ENCODE data around the gene NCOA5. TPM values are rescaled to one million over a fixed set of nuclear protein-coding genes. Genes with fewer than 3 reads are reported as not detected.

Gene NCOA5
- total and polyA plus RNA-seq, 3 experiments from 2014 or later: 28.7 to 36.9 (median 34.9) TPM

DNA sequence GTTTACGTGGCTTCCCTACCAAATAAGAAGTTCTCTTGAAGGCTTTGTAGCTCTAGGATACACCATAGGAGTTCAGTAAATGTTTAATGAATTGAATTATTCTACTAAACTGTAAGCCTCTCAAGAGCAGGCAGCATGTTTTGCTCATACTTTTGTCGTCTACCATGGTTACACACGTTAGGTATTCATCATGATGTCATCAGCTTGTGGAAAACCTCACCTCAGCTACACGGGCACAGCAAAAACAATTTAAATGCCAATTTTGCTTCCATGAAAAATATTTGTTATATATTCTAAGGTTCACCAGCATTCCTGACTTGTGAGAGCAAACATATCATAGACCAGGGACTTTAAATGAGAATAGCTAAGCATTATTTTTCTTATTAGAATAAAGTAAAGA lies 16.7 kb downstream of the NCOA5 start:
- ChIA-PET POLR2A (no interaction called here), CTCF (no interaction called here)
- no peaks in the 10 kb centered on the region for H3K4me1 ChIP-seq (ENCODE audit: insufficient read depth, low read length)
- H3K9me3 ChIP-seq (ENCODE audit: low read length): no peaks in the 10 kb centered on the region
- Mint-ChIP-seq H3K4me1 (peaks cover 8 to 27% (median 9%) of the 10 kb centered on the region in 3 donors), H3K36me3 (peaks cover 16 to 51% (median 24%) of the 10 kb centered on the region in 3 donors), H3K27me3 (no peaks in the 10 kb centered on the region), H3K27ac (no peak overlapping the region), H3K4me3 (no peak overlapping the region), H3K9me3 (no peaks in the 10 kb centered on the region)
- no peak for DNase-seq
- H3K27me3 ChIP-seq (ENCODE audit: insufficient read depth, low read length, poor library complexity, severe bottlenecking): no peaks in the 10 kb centered on the region
- no peak overlapping the region for H3K4me3 ChIP-seq (ENCODE audit: low read length)
- peaks cover 23% of the 10 kb centered on the region for H3K36me3 ChIP-seq (ENCODE audit: insufficient read depth, low read length)
- no peak overlapping the region for H3K27ac ChIP-seq (ENCODE audit: low read depth, low read length)

- no peak overlapping the region for H3K4me3 Mint-ChIP-seq
- CTCF ChIA-PET: no interaction called here
Observed at GRCh38 chr20:46071573-46071972, 18.2 kb downstream of the NCOA5 start.

GRCh38 chr20:46070215-46070900 lies 19.4 kb downstream of the NCOA5 start:
- ChIA-PET CTCF (no interaction called here), POLR2A (no interaction called here)
- no peak overlapping the region for H3K4me3 Mint-ChIP-seq

More at GRCh38 chr20:46071573-46071972, 18.2 kb downstream of the NCOA5 start:
- H3K36me3 Mint-ChIP-seq: peaks cover 17 to 50% (median 23%) of the 10 kb centered on the region in 3 donors
- no peak overlapping the region for H3K27ac Mint-ChIP-seq
- H3K9me3 Mint-ChIP-seq: no peaks in the 10 kb centered on the region
- no peak for DNase-seq
- Histone ChIP-seq H3K36me3 (ENCODE audit: insufficient read depth, low read length) (peaks cover 26% of the 10 kb centered on the region), H3K9me3 (ENCODE audit: low read length) (no peaks in the 10 kb centered on the region), H3K27me3 (ENCODE audit: insufficient read depth, low read length, poor library complexity, severe bottlenecking) (no peaks in the 10 kb centered on the region), H3K4me1 (ENCODE audit: insufficient read depth, low read length) (no peaks in the 10 kb centered on the region), H3K27ac (ENCODE audit: low read depth, low read length) (no peak overlapping the region), H3K4me3 (ENCODE audit: low read length) (no peak overlapping the region)
- POLR2A ChIA-PET: no interaction called here
- no peaks in the 10 kb centered on the region for H3K27me3 Mint-ChIP-seq
- H3K4me1 Mint-ChIP-seq: peaks cover 8 to 22% (median 9%) of the 10 kb centered on the region in 3 donors

GRCh38 chr20:46065691-46066090 lies 24.1 kb downstream of the NCOA5 start:
- peaks cover 0 to 5% of the 10 kb centered on the region in 2 donors for H3K27me3 Mint-ChIP-seq
- no peak overlapping the region for H3K27ac ChIP-seq (ENCODE audit: low read depth, low read length)
- no peaks in the 10 kb centered on the region for H3K9me3 Mint-ChIP-seq
- no peak overlapping the region for H3K4me3 Mint-ChIP-seq
- ChIA-PET CTCF (interaction anchor here (1.3 kb wide), 1 partner anchor 8 kb away, joined by 3 read pairs; no protein-coding TSS in a partner anchor), POLR2A (no interaction called here)
- H3K4me3 ChIP-seq (ENCODE audit: low read length): no peak overlapping the region
- H3K27ac Mint-ChIP-seq: no peak overlapping the region
- DNase-seq: no peak
- peaks cover 57 to 75% (median 65%) of the 10 kb centered on the region in 3 donors for H3K36me3 Mint-ChIP-seq
- H3K27me3 ChIP-seq (ENCODE audit: insufficient read depth, low read length, poor library complexity, severe bottlenecking): no peaks in the 10 kb centered on the region
- H3K9me3 ChIP-seq (ENCODE audit: low read length): no peaks in the 10 kb centered on the region
- H3K36me3 ChIP-seq (ENCODE audit: insufficient read depth, low read length): peaks cover 83% of the 10 kb centered on the region
- peaks cover 15% of the 10 kb centered on the region for H3K4me1 ChIP-seq (ENCODE audit: insufficient read depth, low read length)
- peaks cover 23 to 38% (median 35%) of the 10 kb centered on the region in 3 donors for H3K4me1 Mint-ChIP-seq

More at GRCh38 chr20:46070215-46070900, 19.4 kb downstream of the NCOA5 start:
- H3K27me3 Mint-ChIP-seq: no peaks in the 10 kb centered on the region
- Histone ChIP-seq H3K27ac (ENCODE audit: low read depth, low read length) (no peak overlapping the region), H3K27me3 (ENCODE audit: insufficient read depth, low read length, poor library complexity, severe bottlenecking) (no peaks in the 10 kb centered on the region), H3K4me1 (ENCODE audit: insufficient read depth, low read length) (no peaks in the 10 kb centered on the region), H3K9me3 (ENCODE audit: low read length) (no peaks in the 10 kb centered on the region), H3K36me3 (ENCODE audit: insufficient read depth, low read length) (peaks cover 38% of the 10 kb centered on the region), H3K4me3 (ENCODE audit: low read length) (no peak overlapping the region)
- H3K9me3 Mint-ChIP-seq: no peaks in the 10 kb centered on the region
- DNase-seq: no peak
- H3K4me1 Mint-ChIP-seq: peaks cover 5 to 17% (median 9%) of the 10 kb centered on the region in 3 donors
- H3K36me3 Mint-ChIP-seq: peaks cover 23 to 51% (median 24%) of the 10 kb centered on the region in 3 donors
- no peak overlapping the region for H3K27ac Mint-ChIP-seq

GRCh38 chr20:46065006-46065405 lies 24.8 kb downstream of the NCOA5 start:
- Histone ChIP-seq H3K4me3 (ENCODE audit: low read length) (no peak overlapping the region), H3K4me1 (ENCODE audit: insufficient read depth, low read length) (peaks cover 22% of the 10 kb centered on the region), H3K9me3 (ENCODE audit: low read length) (no peaks in the 10 kb centered on the region), H3K36me3 (ENCODE audit: insufficient read depth, low read length) (peaks cover 83% of the 10 kb centered on the region), H3K27me3 (ENCODE audit: insufficient read depth, low read length, poor library complexity, severe bottlenecking) (no peaks in the 10 kb centered on the region), H3K27ac (ENCODE audit: low read depth, low read length) (no peak overlapping the region)
- ChIA-PET POLR2A (no interaction called here), CTCF (no interaction called here)
- Mint-ChIP-seq H3K4me1 (peaks cover 30 to 44% (median 42%) of the 10 kb centered on the region in 3 donors), H3K9me3 (no peaks in the 10 kb centered on the region), H3K27ac (peak overlapping the region in 1 of 8 donors; percentile 72), H3K27me3 (peaks cover 0 to 5% of the 10 kb centered on the region in 2 donors), H3K4me3 (no peak overlapping the region), H3K36me3 (peaks cover 60 to 82% (median 72%) of the 10 kb centered on the region in 3 donors)
- no peak for DNase-seq

- Mint-ChIP-seq H3K36me3 (peaks cover 57 to 85% (median 69%) of the 10 kb centered on the region in 3 donors), H3K4me1 (peaks cover 42 to 58% (median 55%) of the 10 kb centered on the region in 3 donors), H3K27ac (no peak overlapping the region), H3K4me3 (peak overlapping the region in 1 of 7 donors; percentile 48), H3K9me3 (no peaks in the 10 kb centered on the region), H3K27me3 (peaks cover 5% of the 10 kb centered on the region in 2 donors)
- peaks cover 35% of the 10 kb centered on the region for H3K4me1 ChIP-seq (ENCODE audit: insufficient read depth, low read length)
- POLR2A ChIA-PET: no interaction called here
- no peak for DNase-seq
- peaks cover 73% of the 10 kb centered on the region for H3K36me3 ChIP-seq (ENCODE audit: insufficient read depth, low read length)
- no peaks in the 10 kb centered on the region for H3K27me3 ChIP-seq (ENCODE audit: insufficient read depth, low read length, poor library complexity, severe bottlenecking)
- no peak overlapping the region for H3K27ac ChIP-seq (ENCODE audit: low read depth, low read length)
- no peak overlapping the region for H3K4me3 ChIP-seq (ENCODE audit: low read length)
- CTCF ChIA-PET: no interaction called here
- no peaks in the 10 kb centered on the region for H3K9me3 ChIP-seq (ENCODE audit: low read length)
Observed at GRCh38 chr20:46063652-46064054, 26.1 kb downstream of the NCOA5 start.

DNA sequence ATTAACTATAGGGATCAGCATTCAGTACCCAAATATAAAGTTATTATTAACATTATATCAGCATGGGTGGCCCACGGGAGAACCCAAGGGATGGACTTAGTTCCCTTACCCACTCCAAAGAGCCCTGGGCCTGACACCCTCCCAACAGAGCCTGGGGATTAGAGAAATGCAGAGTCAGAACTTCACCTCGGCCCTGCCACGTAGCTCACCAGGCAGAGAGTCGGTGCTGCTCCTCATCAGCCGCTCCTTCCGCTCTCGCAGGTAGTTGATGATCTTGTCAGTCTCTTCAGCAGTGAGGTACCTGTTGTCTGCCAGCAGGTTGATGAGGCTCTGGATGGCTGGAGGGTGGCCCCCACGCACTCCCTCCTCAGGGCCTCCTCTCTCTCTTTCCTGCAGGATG lies 26.6 kb downstream of the NCOA5 start:
- Histone ChIP-seq H3K4me1 (ENCODE audit: insufficient read depth, low read length) (peaks cover 35% of the 10 kb centered on the region), H3K4me3 (ENCODE audit: low read length) (no peak overlapping the region), H3K27ac (ENCODE audit: low read depth, low read length) (no peak overlapping the region), H3K36me3 (ENCODE audit: insufficient read depth, low read length) (peaks cover 68% of the 10 kb centered on the region), H3K27me3 (ENCODE audit: insufficient read depth, low read length, poor library complexity, severe bottlenecking) (no peaks in the 10 kb centered on the region), H3K9me3 (ENCODE audit: low read length) (no peaks in the 10 kb centered on the region)
- Mint-ChIP-seq H3K9me3 (no peaks in the 10 kb centered on the region), H3K27me3 (peaks cover 5 to 7% of the 10 kb centered on the region in 2 donors), H3K27ac (no peak overlapping the region), H3K36me3 (peaks cover 52 to 80% (median 64%) of the 10 kb centered on the region in 3 donors), H3K4me1 (peaks cover 45 to 61% (median 60%) of the 10 kb centered on the region in 3 donors), H3K4me3 (peak overlapping the region in 1 of 7 donors; percentile 48)
- ChIA-PET POLR2A (no interaction called here), CTCF (no interaction called here)
- no peak for DNase-seq

DNA sequence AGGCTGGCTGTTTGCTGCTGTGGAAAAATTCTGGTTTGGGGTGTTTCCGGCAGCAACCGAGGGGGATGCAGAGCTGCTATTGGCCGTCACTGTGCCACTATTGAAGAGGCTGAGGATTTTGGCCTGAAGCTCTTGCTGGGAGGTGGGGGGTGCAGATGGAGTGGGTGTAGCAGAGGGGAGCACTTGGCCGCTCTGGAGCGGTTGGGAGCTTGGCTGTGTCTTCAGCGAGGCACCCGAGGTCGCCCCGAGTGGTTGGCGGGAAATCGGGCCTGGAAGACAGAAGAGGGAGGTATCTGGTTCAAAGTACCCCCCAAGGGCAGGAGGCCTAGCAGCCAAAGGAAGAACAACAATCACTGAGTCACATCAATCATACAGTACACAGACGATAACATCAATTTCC lies 27.1 kb downstream of the NCOA5 start:
- POLR2A ChIA-PET: no interaction called here
- no peak for DNase-seq
- H3K4me1 Mint-ChIP-seq: peaks cover 47 to 63% (median 63%) of the 10 kb centered on the region in 3 donors
- no peak overlapping the region for H3K4me3 ChIP-seq (ENCODE audit: low read length)
- H3K27me3 Mint-ChIP-seq: peaks cover 5 to 8% of the 10 kb centered on the region in 2 donors
- no peak overlapping the region for H3K4me3 Mint-ChIP-seq
- CTCF ChIA-PET: no interaction called here
- H3K36me3 Mint-ChIP-seq: peaks cover 51 to 74% (median 62%) of the 10 kb centered on the region in 3 donors
- H3K27me3 ChIP-seq (ENCODE audit: insufficient read depth, low read length, poor library complexity, severe bottlenecking): no peaks in the 10 kb centered on the region
- H3K9me3 ChIP-seq (ENCODE audit: low read length): no peaks in the 10 kb centered on the region
- no peaks in the 10 kb centered on the region for H3K9me3 Mint-ChIP-seq
- H3K4me1 ChIP-seq (ENCODE audit: insufficient read depth, low read length): peaks cover 35% of the 10 kb centered on the region
- H3K27ac Mint-ChIP-seq: no peak overlapping the region
- H3K36me3 ChIP-seq (ENCODE audit: insufficient read depth, low read length): peaks cover 63% of the 10 kb centered on the region
- no peak overlapping the region for H3K27ac ChIP-seq (ENCODE audit: low read depth, low read length)

Data from CD8-positive, alpha-beta memory T cell (primary cell).